SU-DHL-6 (cell line): ENCODE data around the gene PHAX.

Source experiments
- H2AFZ ChIP-seq: fragments of 200-600 bp; sonication (generic); 2 replicates; pipeline ENCODE4 v1.6.1; 2014; ENCODE audit warnings: low read depth, mild to moderate bottlenecking, moderate library complexity, mixed read lengths, antibody characterized with exemption, low read length; ENCODE audit not compliant: severe bottlenecking
- H3F3A ChIP-seq: fragments of 200-600 bp; shearing (Covaris generic); 2 replicates; pipeline ENCODE4 v1.6.0; 2016; ENCODE audit warnings: antibody characterized with exemption, mild to moderate bottlenecking; ENCODE audit not compliant: insufficient read depth
- H3K27ac ChIP-seq: fragments of 200-600 bp; sonication (generic); 2 replicates; pipeline ENCODE4 v1.5.1; 2016; ENCODE audit warnings: low read depth, mild to moderate bottlenecking, low read length, moderate library complexity, mixed read lengths
- H3K27me3 ChIP-seq: fragments of 200-600 bp; sonication (generic), shearing (Covaris generic); 2 replicates; pipeline ENCODE4 v1.6.0; 2014; ENCODE audit warnings: mild to moderate bottlenecking, low read length
- H3K36me3 ChIP-seq: fragments of 200-600 bp; sonication (generic); 2 replicates; pipeline ENCODE4 v1.6.1; 2014; ENCODE audit warnings: mild to moderate bottlenecking, low read length, mixed read lengths
- H3K4me2 ChIP-seq: fragments of 300-600, 200-600 bp; shearing (Covaris generic), sonication (generic); 2 replicates; pipeline ENCODE4 v1.6.0; 2014; ENCODE audit warnings: low read length, low read depth, mild to moderate bottlenecking; ENCODE audit not compliant: poor library complexity, severe bottlenecking
- H3K4me3 ChIP-seq: fragments of 200-600 bp; sonication (generic); 2 replicates; pipeline ENCODE4 v1.5.1; 2014; ENCODE audit warnings: antibody characterized with exemption, low read length, mild to moderate bottlenecking, mixed read lengths; ENCODE audit not compliant: insufficient read depth, poor library complexity, severe bottlenecking
- H3K79me2 ChIP-seq: fragments of 200-600 bp; sonication (generic); 2 replicates; pipeline ENCODE4 v1.6.1; 2014; ENCODE audit warnings: mild to moderate bottlenecking, low read length, moderate library complexity; ENCODE audit not compliant: insufficient read depth
- H3K9ac ChIP-seq: fragments of 200-600 bp; sonication (generic); 2 replicates; pipeline ENCODE4 v1.7.0; 2014; ENCODE audit warnings: mild to moderate bottlenecking, low read length
- H3K9me2 ChIP-seq: fragments of 200-600 bp; sonication (generic); replicated peaks from 2 replicates; pipeline ENCODE4 v1.6.1; 2014; ENCODE audit warnings: low read length; ENCODE audit not compliant: insufficient read depth
- H3K9me3 ChIP-seq: fragments of 200-600 bp; sonication (generic); 2 replicates; pipeline ENCODE4 v1.6.1; 2014; ENCODE audit warnings: low read length, mixed read lengths; ENCODE audit not compliant: insufficient read depth
- H4K20me1 ChIP-seq: fragments of 200-600 bp; sonication (generic); 2 replicates; pipeline ENCODE4 v1.6.1; 2014; ENCODE audit warnings: low read depth, mild to moderate bottlenecking, antibody characterized with exemption, low read length, moderate library complexity, mixed read lengths
- CTCF ChIP-seq: fragments of 200-600 bp; sonication (generic); IDR thresholded peaks from one replicate; pipeline ENCODE4 v1.5.1; 2017; ENCODE audit warnings: antibody characterized with exemption, mild to moderate bottlenecking, low read length, moderate library complexity; ENCODE audit not compliant: insufficient read depth, poor library complexity, severe bottlenecking
- EZH2phosphoT487 ChIP-seq: fragments of 200-600 bp; sonication (generic), shearing (Covaris generic); conservative IDR thresholded peaks from 2 replicates; pipeline ENCODE4 v1.6.1; 2018; ENCODE audit warnings: mild to moderate bottlenecking, antibody characterized with exemption, low read length, moderate library complexity, mixed read lengths

PHAX gene

GRCh38 chr5:126635585-126635984 lies 34.8 kb downstream of the PHAX start:
- Histone ChIP-seq H3F3A (no peaks in the 10 kb centered on the region), H4K20me1 (no peaks in the 10 kb centered on the region), H3K36me3 (no peaks in the 10 kb centered on the region), H3K9me3 (no peaks in the 10 kb centered on the region), H3K79me2 (no peaks in the 10 kb centered on the region), H3K27me3 (no peaks in the 10 kb centered on the region), H3K9me2 (no peaks in the 10 kb centered on the region), H2AFZ (no peak overlapping the region), H3K4me2 (no peak overlapping the region), H3K9ac (no peak overlapping the region), H3K27ac (no peak overlapping the region), H3K4me3 (no peak overlapping the region)
- TF ChIP-seq EZH2phosphoT487 (no peak), CTCF (no peak)

GRCh38 chr5:126636956-126637355 lies 36.2 kb downstream of the PHAX start:
- no peak overlapping the region for H3K27ac ChIP-seq
- H3K4me2 ChIP-seq: no peak overlapping the region
- H3K36me3 ChIP-seq: no peaks in the 10 kb centered on the region
- H3K9ac ChIP-seq: no peak overlapping the region
- H3K27me3 ChIP-seq: no peaks in the 10 kb centered on the region
- H3K4me3 ChIP-seq: no peak overlapping the region
- H2AFZ ChIP-seq: no peak overlapping the region
- H3K79me2 ChIP-seq: no peaks in the 10 kb centered on the region
- H4K20me1 ChIP-seq: no peaks in the 10 kb centered on the region
- no peaks in the 10 kb centered on the region for H3F3A ChIP-seq
- TF ChIP-seq CTCF (no peak), EZH2phosphoT487 (no peak)
- H3K9me2 ChIP-seq: no peaks in the 10 kb centered on the region
- H3K9me3 ChIP-seq: no peaks in the 10 kb centered on the region

- Histone ChIP-seq H3K79me2 (no peaks in the 10 kb centered on the region), H3K9ac (no peak overlapping the region), H3K4me2 (no peak overlapping the region), H2AFZ (no peak overlapping the region), H3K36me3 (0 out of 2 replicates have a peak, but pooled peaks cover 2% of the 10 kb centered on the region), H3K4me3 (no peak overlapping the region), H4K20me1 (no peaks in the 10 kb centered on the region), H3F3A (no peaks in the 10 kb centered on the region), H3K27me3 (no peaks in the 10 kb centered on the region), H3K9me2 (no peaks in the 10 kb centered on the region), H3K27ac (no peak overlapping the region), H3K9me3 (peaks cover 9% of the 10 kb centered on the region; the same call in 1 of the 2 replicates)
- no peak for TF ChIP-seq CTCF
- no peak for TF ChIP-seq EZH2phosphoT487
These were observed 40.1 kb downstream of the PHAX start for GRCh38 chr5:126640866-126641265.

GRCh38 chr5:126641387-126641786 lies 40.6 kb downstream of the PHAX start:
- H2AFZ ChIP-seq: no peak overlapping the region
- H3K4me2 ChIP-seq: no peak overlapping the region
- 0 out of 2 replicates have a peak, but pooled peaks cover 2% of the 10 kb centered on the region for H3K36me3 ChIP-seq
- no peak overlapping the region for H3K4me3 ChIP-seq
- H4K20me1 ChIP-seq: no peaks in the 10 kb centered on the region
- H3K9ac ChIP-seq: no peak overlapping the region
- no peaks in the 10 kb centered on the region for H3K27me3 ChIP-seq
- no peaks in the 10 kb centered on the region for H3K9me2 ChIP-seq
- H3K79me2 ChIP-seq: no peaks in the 10 kb centered on the region
- no peaks in the 10 kb centered on the region for H3F3A ChIP-seq
- peaks cover 9% of the 10 kb centered on the region; the same call in 1 of the 2 replicates for H3K9me3 ChIP-seq
- TF ChIP-seq CTCF (no peak), EZH2phosphoT487 (no peak)
- no peak overlapping the region for H3K27ac ChIP-seq
